Activated CD4-positive, alpha-beta memory T cell treated with anti-CD3 and anti-CD28 coated beads for 36 hours (primary cell): Measurements from ENCODE around the gene NOL4. TPM values are rescaled to one million over a fixed set of nuclear protein-coding genes. Genes with fewer than 3 reads are reported as not detected.
"Not testable (repeated sequence)": the region's sequence is repeated elsewhere in the genome, so short reads cannot be mapped to it uniquely, and the experiment has no call there.

ENCODE experiments used
- CTCF ChIA-PET: fragments of 350-600 bp; sonication (Branson Sonifier 250); formaldehyde crosslinking; loops from one replicate; lab custom pipeline; 2021; ENCODE audit warnings: antibody characterized with exemption, inconsistent platforms; lab: Charles Lee
- POLR2A ChIA-PET: fragments of 350-600 bp; sonication (Branson Sonifier 250); formaldehyde crosslinking; loops from one replicate; lab custom pipeline; 2021; ENCODE audit warnings: antibody characterized with exemption; lab: Charles Lee
- DNase-seq: peaks from one replicate; pipeline ENCODE4 v3.0.0-alpha.2; 2020
- H3K27ac Mint-ChIP-seq: one replicate; pipeline ENCODE4 v1.8.0; 2021; ENCODE audit warnings: mixed read lengths
- H3K27me3 Mint-ChIP-seq: one replicate; pipeline ENCODE4 v1.8.0; 2021; ENCODE audit warnings: mixed read lengths
- H3K36me3 Mint-ChIP-seq: one replicate; pipeline ENCODE4 v1.8.0; 2021; ENCODE audit warnings: mixed read lengths
- H3K4me1 Mint-ChIP-seq: one replicate; pipeline ENCODE4 v1.8.0; 2021; ENCODE audit warnings: low read depth, mixed read lengths
- H3K4me3 Mint-ChIP-seq: one replicate; pipeline ENCODE4 v1.8.0; 2021; ENCODE audit warnings: mild to moderate bottlenecking, mixed read lengths
- H3K9me3 Mint-ChIP-seq: one replicate; pipeline ENCODE4 v1.8.0; 2021; ENCODE audit warnings: mixed read lengths
- intact Hi-C: fragments of 100-400 bp; cut with micrococcal nuclease; formaldehyde crosslinking; loops from one replicate; pipeline ENCODE4 v1.15.1; 2023
- total RNA-seq, 2 experiments: library from RNA; stranded (reverse); gene quantifications; one replicate each; pipeline ENCODE4 v1.2.3, GENCODE V29; 2021

NOL4 gene, protein sequence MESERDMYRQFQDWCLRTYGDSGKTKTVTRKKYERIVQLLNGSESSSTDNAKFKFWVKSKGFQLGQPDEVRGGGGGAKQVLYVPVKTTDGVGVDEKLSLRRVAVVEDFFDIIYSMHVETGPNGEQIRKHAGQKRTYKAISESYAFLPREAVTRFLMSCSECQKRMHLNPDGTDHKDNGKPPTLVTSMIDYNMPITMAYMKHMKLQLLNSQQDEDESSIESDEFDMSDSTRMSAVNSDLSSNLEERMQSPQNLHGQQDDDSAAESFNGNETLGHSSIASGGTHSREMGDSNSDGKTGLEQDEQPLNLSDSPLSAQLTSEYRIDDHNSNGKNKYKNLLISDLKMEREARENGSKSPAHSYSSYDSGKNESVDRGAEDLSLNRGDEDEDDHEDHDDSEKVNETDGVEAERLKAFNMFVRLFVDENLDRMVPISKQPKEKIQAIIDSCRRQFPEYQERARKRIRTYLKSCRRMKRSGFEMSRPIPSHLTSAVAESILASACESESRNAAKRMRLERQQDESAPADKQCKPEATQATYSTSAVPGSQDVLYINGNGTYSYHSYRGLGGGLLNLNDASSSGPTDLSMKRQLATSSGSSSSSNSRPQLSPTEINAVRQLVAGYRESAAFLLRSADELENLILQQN
- not detected for total RNA-seq

DNA sequence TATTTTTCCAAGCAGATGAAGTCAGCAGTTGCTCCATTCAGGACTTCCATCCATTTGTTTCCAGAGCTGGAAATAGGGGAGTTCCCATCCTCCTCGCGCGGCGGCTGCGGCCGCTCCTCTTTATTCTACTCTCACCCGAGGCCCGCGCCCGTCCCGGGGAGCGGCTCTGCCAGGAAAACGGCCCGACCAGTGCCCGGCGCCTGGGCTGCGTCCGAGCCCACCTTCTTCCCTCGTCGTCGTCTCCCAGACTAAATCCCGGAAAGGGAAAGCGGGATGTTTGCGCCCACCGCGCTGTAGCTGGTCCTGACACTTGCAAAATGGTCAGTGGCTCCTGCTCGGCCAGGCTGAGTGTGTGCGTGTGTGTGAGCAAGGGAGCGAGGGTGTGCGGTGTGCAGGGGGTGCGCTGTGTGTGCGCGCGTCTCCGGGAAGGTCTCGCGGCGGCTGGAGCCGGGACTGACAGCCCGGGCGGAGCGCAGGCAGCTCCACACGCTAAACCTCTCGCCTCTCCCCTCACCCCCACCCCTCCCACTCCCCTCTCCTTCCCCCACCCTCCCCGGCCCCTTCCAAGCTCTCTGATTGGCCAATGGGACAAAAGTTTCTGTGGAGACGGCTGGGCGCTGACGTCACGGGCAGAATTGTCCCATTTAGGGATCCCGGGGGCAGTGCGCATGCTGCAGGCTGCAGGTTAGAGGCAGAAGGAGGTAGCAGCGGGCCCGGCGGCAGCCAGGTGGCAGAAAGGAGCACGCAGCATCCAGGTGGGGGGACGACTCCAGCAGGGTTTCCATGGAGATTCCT, at the start of gene NOL4:
TSS of gene NOL4 (minus strand) at position 491 of the 795 bp plus-strand sequence. CDS start 1,660 bp downstream, outside the sequence.
- H3K27me3 Mint-ChIP-seq: peaks cover 25% of the 10 kb centered on the region
- DNase-seq: no peak
- ChIA-PET CTCF (no interaction called here), POLR2A (no interaction called here)
- H3K4me3 Mint-ChIP-seq: no peak within 1 kb of the TSS
- no peak within 1 kb of the TSS for H3K27ac Mint-ChIP-seq
- intact Hi-C loops: no loop called here
- peaks cover 7% of the 10 kb centered on the region for H3K4me1 Mint-ChIP-seq
- peaks cover 4% of the 10 kb centered on the region for H3K9me3 Mint-ChIP-seq
- H3K36me3 Mint-ChIP-seq: peaks cover 2% of the 10 kb centered on the region

DNA sequence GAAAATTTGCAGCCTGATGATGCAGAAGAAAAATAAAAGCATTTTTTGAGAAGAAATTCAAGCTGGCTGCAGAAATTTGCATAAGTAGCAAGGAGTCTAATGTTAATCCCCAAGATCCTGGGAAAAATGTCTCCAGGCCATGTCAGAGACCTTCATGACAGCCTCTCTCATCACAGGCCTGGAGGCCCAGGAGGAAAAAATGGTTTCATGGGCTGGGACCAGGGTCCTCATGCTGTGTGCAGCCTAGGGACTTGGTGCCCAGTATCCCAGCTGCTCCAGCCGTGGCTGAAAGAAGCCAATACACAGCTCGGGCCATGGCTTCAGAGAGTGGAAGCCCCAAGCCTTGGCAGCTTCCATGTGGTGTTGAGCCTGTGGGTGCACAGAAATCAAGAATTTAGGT, 41.3 kb upstream of the NOL4 start:
- CTCF ChIA-PET, DNase-seq, intact Hi-C loops, H3K36me3 Mint-ChIP-seq, H3K4me1 Mint-ChIP-seq, POLR2A ChIA-PET, H3K27ac Mint-ChIP-seq, H3K27me3 Mint-ChIP-seq, H3K4me3 Mint-ChIP-seq: not testable (repeated sequence)
- peaks cover 10% of the 10 kb centered on the region for H3K9me3 Mint-ChIP-seq

DNA sequence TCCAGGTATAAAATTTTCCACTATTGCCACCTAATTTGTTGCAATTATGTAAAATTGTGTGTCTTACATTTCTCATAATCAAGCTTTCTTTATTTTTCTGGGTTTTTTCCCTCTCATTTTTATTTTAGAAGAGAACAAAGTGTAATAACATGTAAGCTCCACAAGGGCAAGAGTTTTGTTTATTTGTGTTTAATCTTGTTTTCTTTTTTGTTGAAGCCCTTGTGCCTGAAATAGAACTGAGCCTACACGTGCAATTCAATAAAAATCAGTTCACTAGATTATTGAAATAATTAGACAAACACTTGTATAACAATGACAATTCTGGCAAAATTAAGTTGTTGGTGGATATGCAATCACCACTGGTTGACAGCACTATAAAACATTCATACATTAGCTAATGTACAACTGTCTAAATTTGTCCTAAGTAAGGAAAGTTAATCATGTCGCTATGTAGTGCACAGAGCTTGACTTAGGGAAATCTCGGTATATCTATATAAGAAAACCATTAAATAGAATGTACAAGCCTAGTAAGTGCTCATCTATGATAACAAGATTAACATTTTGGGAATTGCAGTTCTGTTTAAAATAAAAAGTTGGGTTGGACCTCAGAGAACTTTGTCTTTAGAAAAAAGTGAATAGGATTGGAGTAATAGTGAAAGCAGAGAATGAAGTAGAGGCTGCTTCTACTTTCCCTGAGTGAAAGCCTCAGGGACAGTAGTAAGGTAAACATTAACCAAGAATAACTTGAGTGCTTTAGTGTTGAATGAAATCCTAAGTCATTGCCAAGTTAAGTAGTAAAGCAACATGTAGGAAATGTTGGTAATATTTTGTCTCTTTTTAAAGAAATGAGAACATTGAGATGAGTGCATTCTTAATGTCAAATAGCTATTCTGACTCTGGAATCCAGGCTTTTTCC, 37.4 kb upstream of the NOL4 start:
- H3K36me3 Mint-ChIP-seq: no peaks in the 10 kb centered on the region
- CTCF ChIA-PET: no interaction called here
- POLR2A ChIA-PET: no interaction called here
- peaks cover 15% of the 10 kb centered on the region for H3K9me3 Mint-ChIP-seq
- no peak for DNase-seq
- intact Hi-C loops: no loop called here
- no peak overlapping the region for H3K27ac Mint-ChIP-seq
- H3K4me3 Mint-ChIP-seq: no peak overlapping the region
- no peaks in the 10 kb centered on the region for H3K4me1 Mint-ChIP-seq
- no peaks in the 10 kb centered on the region for H3K27me3 Mint-ChIP-seq

DNA sequence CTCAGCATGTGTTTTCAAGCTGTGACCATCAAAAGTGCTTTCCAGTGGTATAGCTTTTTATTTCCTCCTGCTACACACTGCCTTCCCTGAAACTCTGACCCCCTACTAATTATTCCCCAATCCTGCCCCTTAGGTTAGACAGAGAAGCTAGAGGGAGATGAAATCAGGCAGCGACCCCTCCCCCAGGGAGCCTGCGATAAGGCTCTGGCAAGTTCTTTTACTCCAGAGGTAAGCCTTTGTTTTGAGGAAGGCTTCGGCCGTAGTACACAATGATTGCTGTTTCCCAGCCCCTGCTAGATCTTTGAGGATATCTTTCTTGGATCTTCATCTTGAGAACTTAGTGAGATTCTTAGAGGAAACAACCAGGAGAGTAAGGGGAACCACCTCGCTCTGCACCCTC, 33.5 kb upstream of the NOL4 start:
- no peaks in the 10 kb centered on the region for H3K36me3 Mint-ChIP-seq
- no peaks in the 10 kb centered on the region for H3K27me3 Mint-ChIP-seq
- no peak overlapping the region for H3K27ac Mint-ChIP-seq
- ChIA-PET POLR2A (no interaction called here), CTCF (interaction anchor here (0.7 kb wide), 1 partner anchor 22 kb away, joined by 4 read pairs; no protein-coding TSS in a partner anchor)
- intact Hi-C loops: no loop called here
- H3K4me1 Mint-ChIP-seq: no peaks in the 10 kb centered on the region
- H3K9me3 Mint-ChIP-seq: peaks cover 10% of the 10 kb centered on the region
- H3K4me3 Mint-ChIP-seq: no peak overlapping the region
- DNase-seq: no peak

DNA sequence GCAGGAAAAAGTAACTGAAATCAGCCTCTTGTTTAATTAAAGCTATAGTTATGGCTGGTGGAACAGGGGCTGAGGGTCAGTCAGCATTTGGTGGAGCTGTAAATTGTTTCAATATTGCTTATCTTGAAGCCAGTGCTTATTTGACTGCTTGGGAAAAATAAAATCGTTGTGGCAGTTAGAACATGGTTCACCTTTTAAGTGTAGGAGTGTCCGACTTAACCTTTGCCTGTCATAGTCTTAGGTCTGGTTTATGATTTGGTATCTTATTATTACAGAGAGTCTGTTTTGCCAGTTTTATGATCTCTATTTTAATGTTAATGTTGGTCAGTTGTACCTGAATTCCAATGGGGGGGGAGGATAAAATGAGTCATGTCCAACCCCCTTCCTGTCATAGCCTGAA, 27.2 kb upstream of the NOL4 start:
- ChIA-PET POLR2A (no interaction called here), CTCF (no interaction called here)
- Mint-ChIP-seq H3K27me3 (no peaks in the 10 kb centered on the region), H3K4me1 (no peaks in the 10 kb centered on the region), H3K4me3 (no peak overlapping the region), H3K36me3 (no peaks in the 10 kb centered on the region), H3K27ac (no peak overlapping the region), H3K9me3 (peaks cover 16% of the 10 kb centered on the region)
- no peak for DNase-seq
- intact Hi-C loops: no loop called here

DNA sequence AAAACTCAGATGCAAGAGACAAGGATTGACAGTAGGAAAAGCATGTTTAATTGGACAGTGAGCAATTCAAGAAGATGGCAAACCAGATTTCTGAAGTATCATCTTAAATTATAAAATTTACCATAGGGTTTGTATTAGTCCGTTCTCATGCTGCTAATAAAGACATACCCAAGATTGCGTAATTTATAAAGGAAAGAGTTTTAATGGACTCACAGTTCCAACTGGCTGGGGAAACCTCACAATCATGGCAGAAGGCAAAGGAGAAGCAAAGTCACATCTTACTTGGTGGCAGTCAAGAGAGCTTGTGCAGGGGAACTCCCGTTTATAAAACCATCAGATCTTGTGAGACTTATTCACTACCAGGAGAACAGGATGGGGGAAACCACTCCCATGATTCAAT, 24.0 kb upstream of the NOL4 start:
- ChIA-PET CTCF (no interaction called here), POLR2A (no interaction called here)
- no peaks in the 10 kb centered on the region for H3K4me1 Mint-ChIP-seq
- H3K27me3 Mint-ChIP-seq: no peaks in the 10 kb centered on the region
- H3K36me3 Mint-ChIP-seq: no peaks in the 10 kb centered on the region
- H3K27ac Mint-ChIP-seq: no peak overlapping the region
- H3K9me3 Mint-ChIP-seq: peaks cover 16% of the 10 kb centered on the region
- H3K4me3 Mint-ChIP-seq: no peak overlapping the region
- DNase-seq: no peak
- intact Hi-C loops: no loop called here

DNA sequence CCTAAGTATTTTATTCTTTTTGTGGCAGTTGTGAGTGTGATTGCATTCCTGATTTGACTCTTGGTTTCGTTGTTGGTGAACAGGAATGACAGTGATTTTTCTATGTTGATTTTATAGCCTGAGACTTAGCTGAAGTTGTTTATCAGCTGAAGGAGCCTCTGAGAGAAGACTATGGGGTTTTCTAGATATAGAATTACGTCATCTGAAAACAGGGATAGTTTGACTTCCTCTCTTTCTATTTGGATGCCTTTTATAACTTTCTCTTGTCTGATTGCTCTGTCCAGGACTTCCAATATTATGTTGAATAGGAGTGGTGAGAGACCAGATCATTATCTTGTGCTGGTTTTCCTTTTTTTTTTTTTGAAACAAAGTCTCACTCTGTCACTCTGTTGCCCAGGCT, 18.0 kb upstream of the NOL4 start:
- H3K27me3 Mint-ChIP-seq: no peaks in the 10 kb centered on the region
- H3K4me1 Mint-ChIP-seq: no peaks in the 10 kb centered on the region
- POLR2A ChIA-PET: no interaction called here
- H3K36me3 Mint-ChIP-seq: no peaks in the 10 kb centered on the region
- DNase-seq: no peak
- H3K27ac Mint-ChIP-seq: no peak overlapping the region
- H3K9me3 Mint-ChIP-seq: peaks cover 19% of the 10 kb centered on the region
- CTCF ChIA-PET: no interaction called here
- no peak overlapping the region for H3K4me3 Mint-ChIP-seq
- intact Hi-C loops: no loop called here

DNA sequence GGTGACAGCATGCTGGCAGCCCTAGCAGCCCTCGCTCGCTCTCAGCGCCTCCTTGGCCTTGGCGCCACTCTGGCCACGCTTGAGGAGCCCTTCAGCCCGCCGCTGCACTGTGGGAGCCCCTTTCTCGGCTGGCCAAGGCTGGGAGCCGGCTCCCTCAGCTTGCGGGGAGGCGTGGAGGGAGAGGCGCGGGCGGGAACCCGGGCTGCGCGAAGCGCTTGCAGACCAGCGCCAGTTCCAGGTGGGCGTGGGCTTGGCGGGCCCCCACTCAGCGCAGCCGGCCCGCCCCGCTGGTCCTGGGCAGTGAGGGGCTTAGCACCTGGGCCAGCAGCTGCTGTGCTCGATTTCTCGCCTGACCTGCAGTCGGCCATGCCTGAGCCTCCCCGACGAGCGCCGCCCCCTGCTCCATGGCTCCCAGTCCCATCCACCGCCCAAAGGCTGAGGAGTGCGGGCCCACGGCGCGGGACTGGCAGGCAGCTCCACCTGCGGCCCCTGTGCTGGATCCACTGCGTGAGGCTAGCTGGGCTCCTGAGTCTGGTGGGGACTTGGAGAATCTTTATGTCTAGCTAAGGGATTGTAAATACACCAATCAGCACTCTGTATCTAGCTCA, 9.2 kb upstream of the NOL4 start:
- peaks cover 11% of the 10 kb centered on the region for H3K9me3 Mint-ChIP-seq
- intact Hi-C loops: not testable (repeated sequence)

DNA sequence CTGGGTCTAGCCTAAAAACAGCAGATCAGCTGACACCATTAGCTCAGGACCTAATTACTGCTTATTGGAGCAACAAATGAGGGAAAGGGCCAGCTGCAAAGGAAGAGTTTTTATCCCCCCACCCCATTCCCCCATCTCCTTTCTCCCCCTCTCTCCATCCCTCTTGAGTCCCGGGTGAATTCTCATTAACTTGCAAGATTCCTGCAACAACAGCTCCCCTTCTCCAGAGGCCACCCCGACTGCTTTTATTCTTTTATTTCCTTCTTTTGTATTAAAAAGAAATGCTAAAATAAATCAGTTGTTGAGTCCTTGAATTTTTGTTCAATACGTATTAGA, 473 bp upstream of the NOL4 start:
- CTCF ChIA-PET: no interaction called here
- H3K27ac Mint-ChIP-seq: no peak overlapping the region
- intact Hi-C loops: no loop called here
- H3K4me1 Mint-ChIP-seq: peaks cover 7% of the 10 kb centered on the region
- peaks cover 25% of the 10 kb centered on the region for H3K27me3 Mint-ChIP-seq
- H3K36me3 Mint-ChIP-seq: peaks cover 2% of the 10 kb centered on the region
- peaks cover 4% of the 10 kb centered on the region for H3K9me3 Mint-ChIP-seq
- H3K4me3 Mint-ChIP-seq: no peak overlapping the region
- POLR2A ChIA-PET: no interaction called here
- DNase-seq: no peak

More for the DNA sequence above, 9.2 kb upstream of the NOL4 start:
- CTCF ChIA-PET, H3K27me3 Mint-ChIP-seq, H3K4me1 Mint-ChIP-seq, H3K4me3 Mint-ChIP-seq, DNase-seq, POLR2A ChIA-PET, H3K36me3 Mint-ChIP-seq, H3K27ac Mint-ChIP-seq: not testable (repeated sequence)

DNA sequence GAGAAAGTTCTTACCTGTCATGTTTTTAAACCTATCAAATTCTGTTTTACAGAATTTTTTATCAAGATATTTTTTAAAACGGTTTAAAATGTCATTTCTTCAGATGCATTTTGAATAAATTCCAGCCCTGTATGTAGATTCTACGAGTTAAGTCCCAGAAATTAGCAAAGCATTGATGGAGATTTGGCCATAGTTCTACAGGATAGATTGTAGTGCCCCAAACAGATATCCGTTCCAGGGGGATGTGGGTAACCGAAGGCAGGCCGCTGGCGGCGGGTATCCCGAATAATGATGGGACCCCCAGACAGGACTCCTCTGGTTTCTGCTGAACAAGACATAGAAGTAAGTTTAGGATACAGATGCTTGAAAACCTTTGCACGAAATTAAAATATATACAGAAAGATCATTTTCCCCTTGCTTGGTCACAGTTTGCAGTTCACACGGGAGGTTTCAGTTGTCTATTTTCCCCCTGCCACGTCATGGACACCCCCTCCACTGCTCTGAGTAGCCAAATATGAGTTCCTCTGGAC, 755 bp downstream of the NOL4 start:
- peaks cover 7% of the 10 kb centered on the region for H3K4me1 Mint-ChIP-seq
- CTCF ChIA-PET: no interaction called here
- intact Hi-C loops: no loop called here

DNA sequence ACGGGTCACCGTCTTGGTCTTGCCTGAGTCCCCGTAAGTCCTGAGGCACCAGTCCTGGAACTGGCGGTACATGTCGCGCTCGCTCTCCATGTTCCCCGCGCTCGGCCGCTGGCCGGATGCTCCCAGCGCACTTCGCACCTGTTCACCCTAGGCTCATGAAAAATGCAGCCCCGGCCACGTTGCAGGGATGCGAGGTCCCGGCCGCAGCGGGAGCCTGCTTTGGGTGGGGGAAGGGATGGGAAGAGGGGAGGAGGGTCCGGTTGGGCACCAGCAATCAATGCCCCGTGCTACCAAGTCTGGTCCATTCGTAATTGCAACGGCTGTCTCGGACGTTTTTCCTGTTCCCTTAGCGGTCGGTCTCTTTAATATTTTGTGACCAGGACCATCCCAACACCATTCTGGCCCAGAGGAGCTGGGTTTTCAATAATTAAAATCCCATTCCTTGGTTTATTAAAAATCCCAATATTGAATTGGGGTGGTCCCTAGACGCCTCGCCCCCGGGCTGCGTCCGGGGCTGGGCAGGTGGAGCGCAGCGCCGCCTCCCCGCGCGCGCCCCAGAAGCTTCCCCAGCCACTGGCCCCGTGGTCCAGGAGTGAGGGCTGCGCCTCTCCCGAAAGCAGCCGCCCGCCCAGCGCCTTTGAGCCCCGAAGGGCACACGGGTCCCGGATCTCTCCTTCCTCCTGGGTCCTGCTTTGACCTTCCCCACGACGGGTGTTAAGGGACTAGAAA, 1.4 kb downstream of the NOL4 start:
- peaks cover 25% of the 10 kb centered on the region for H3K27me3 Mint-ChIP-seq
- H3K27ac Mint-ChIP-seq: no peak overlapping the region
- intact Hi-C loops: no loop called here
- peaks cover 2% of the 10 kb centered on the region for H3K9me3 Mint-ChIP-seq
- CTCF ChIA-PET: no interaction called here
- POLR2A ChIA-PET: no interaction called here
- peaks cover 7% of the 10 kb centered on the region for H3K4me1 Mint-ChIP-seq
- no peak overlapping the region for H3K4me3 Mint-ChIP-seq
- no peak for DNase-seq
- peaks cover 2% of the 10 kb centered on the region for H3K36me3 Mint-ChIP-seq

More for the DNA sequence above, 755 bp downstream of the NOL4 start:
- Mint-ChIP-seq H3K27ac (no peak overlapping the region), H3K9me3 (peaks cover 4% of the 10 kb centered on the region), H3K36me3 (peaks cover 2% of the 10 kb centered on the region), H3K27me3 (peaks cover 25% of the 10 kb centered on the region), H3K4me3 (no peak overlapping the region)
- DNase-seq: no peak
- POLR2A ChIA-PET: no interaction called here
